Transverse colon (tissue), 4 donors: ENCODE measurements around the gene CEBPA. TPM values are rescaled to one million over a fixed set of nuclear protein-coding genes. Genes with fewer than 3 reads are reported as not detected.

Experiments used
- DNase-seq: peaks from one replicate; pipeline ENCODE4 v3.0.0-alpha.2; 2019
- H3K27ac ChIP-seq, 4 donors: fragments of 200-600 bp; sonication (generic); 2 replicates each; pipeline ENCODE4 v1.5.1; 2016 to 2018; ENCODE audit warnings: inconsistent platforms in 4 of 4
- H3K27me3 ChIP-seq: fragments of 200-600 bp; sonication (generic); 2 replicates; pipeline ENCODE4 v1.5.1; 2017; ENCODE audit warnings: inconsistent platforms
- H3K36me3 ChIP-seq, 4 donors: fragments of 200-600 bp; sonication (generic); 2 replicates each; pipeline ENCODE4 v1.5.1; 2017 to 2019; ENCODE audit warnings: inconsistent platforms in 4 of 4
- H3K4me1 ChIP-seq, 4 donors: fragments of 200-600 bp; sonication (generic); 2 replicates each; pipeline ENCODE4 v1.5.1; 2017 to 2020; ENCODE audit warnings: inconsistent platforms in 4 of 4
- H3K4me3 ChIP-seq, 4 donors: fragments of 200-600 bp; sonication (generic); 1 replicate in 1 of 4; 2 replicates in 3 of 4; pipeline versions ENCODE4 v1.5.1 to v1.6.1; 2017 to 2019; ENCODE audit warnings: inconsistent platforms in 4 of 4
- H3K9me3 ChIP-seq, 2 donors: fragments of 200-600 bp; sonication (generic); 2 replicates each; pipeline ENCODE4 v1.5.1; 2017 to 2019; ENCODE audit warnings: inconsistent platforms in 2 of 2
- EP300 ChIP-seq: sonication (generic); formaldehyde crosslinking; IDR thresholded peaks from one replicate; pipeline ENCODE4 v1.6.1; 2017; ENCODE audit warnings: antibody characterized with exemption, low read depth
- POLR2A ChIP-seq: fragments of 450-650 bp; IDR thresholded peaks from one replicate; pipeline ENCODE4 v1.6.1; 2016; ENCODE audit warnings: antibody characterized with exemption, mild to moderate bottlenecking, moderate library complexity
- POLR2AphosphoS5 ChIP-seq, 3 donors: sonication (generic); formaldehyde crosslinking; IDR thresholded peaks; one replicate each; pipeline ENCODE4 v1.6.1; 2016; ENCODE audit warnings: antibody characterized with exemption in 3 of 3
- WGBS, 2 donors: methylation state at CpG; one replicate each; pipeline ENCODE4 v1.1.5; 2018; ENCODE audit warnings: low coverage in 1 of 2; 5-methylcytosine and 5-hydroxymethylcytosine counted together
- in situ Hi-C, 4 donors: fragments of 200-750 bp; cut with MboI; loops; one replicate each; pipeline versions ENCODE4 v1.15.0 to v1.15.1; 2017; ENCODE audit warnings: low sequenced_read_pairs in 3 of 4, low pct_ligation_motif_present in 1 of 4, low pct_unique_long_range_greater_than_20kb in 1 of 4
- intact Hi-C: fragments of 100-400 bp; cut with DNase I; formaldehyde crosslinking; loops from one replicate; pipeline ENCODE4 v1.15.1; 2023; ENCODE audit warnings: low total_unique reads
- total RNA-seq, 4 donors: library from RNA; depleted of rRNA; stranded (reverse); fragments of >200 nt; gene quantifications; one replicate each; pipeline ENCODE4 v1.1.0, GENCODE V29; 2016
- TF ChIP-seq, protein P1 (sequence below), 5 experiments: fragments of 200-600 bp in 3 of 5; fragments of 450-650 bp in 2 of 5; sonication (generic) in 3 of 5; IDR thresholded peaks; 1 replicate in 2 of 5; 2 replicates in 3 of 5; pipeline ENCODE4 v1.5.1; 2016 to 2017; ENCODE audit warnings: antibody characterized with exemption in 5 of 5, inconsistent platforms in 3 of 5, mild to moderate bottlenecking in 2 of 5, moderate library complexity in 1 of 5

Gene CEBPA
- total RNA-seq, 4 donors from 2014 or later: 69.4 to 84.2 (median 77.3) TPM

DNA sequence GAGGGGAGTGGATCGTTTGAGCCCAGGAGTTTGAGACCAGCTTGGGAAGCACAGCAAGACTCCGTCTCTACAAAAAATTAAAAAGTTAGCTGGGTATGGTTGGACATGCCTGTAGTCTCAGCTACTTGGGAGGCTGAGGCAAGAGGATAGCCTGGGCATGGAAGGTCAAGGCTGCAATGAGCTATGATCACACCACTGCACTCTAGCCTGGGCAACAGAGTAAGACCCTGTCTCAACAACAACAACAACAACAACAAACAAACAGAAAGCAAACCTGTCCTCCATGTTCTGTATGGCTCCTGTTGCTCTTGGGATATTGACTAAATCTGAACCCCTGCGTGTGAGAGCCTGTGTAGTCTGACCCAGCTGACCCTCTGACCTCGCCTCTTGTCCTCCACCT, 14.9 kb downstream of the CEBPA start:
- no peaks in the 10 kb centered on the region for H3K27me3 ChIP-seq
- TF ChIP-seq EP300 (no peak), POLR2A (no peak)
- TF ChIP-seq, protein P1, sequence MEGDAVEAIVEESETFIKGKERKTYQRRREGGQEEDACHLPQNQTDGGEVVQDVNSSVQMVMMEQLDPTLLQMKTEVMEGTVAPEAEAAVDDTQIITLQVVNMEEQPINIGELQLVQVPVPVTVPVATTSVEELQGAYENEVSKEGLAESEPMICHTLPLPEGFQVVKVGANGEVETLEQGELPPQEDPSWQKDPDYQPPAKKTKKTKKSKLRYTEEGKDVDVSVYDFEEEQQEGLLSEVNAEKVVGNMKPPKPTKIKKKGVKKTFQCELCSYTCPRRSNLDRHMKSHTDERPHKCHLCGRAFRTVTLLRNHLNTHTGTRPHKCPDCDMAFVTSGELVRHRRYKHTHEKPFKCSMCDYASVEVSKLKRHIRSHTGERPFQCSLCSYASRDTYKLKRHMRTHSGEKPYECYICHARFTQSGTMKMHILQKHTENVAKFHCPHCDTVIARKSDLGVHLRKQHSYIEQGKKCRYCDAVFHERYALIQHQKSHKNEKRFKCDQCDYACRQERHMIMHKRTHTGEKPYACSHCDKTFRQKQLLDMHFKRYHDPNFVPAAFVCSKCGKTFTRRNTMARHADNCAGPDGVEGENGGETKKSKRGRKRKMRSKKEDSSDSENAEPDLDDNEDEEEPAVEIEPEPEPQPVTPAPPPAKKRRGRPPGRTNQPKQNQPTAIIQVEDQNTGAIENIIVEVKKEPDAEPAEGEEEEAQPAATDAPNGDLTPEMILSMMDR (IDR thresholded peaks at IDR 0.05): no peak
- in situ Hi-C loops: no loop called here
- 82% methylated on average over 4 of the region's 4 CpGs; no CpG with 5 or more reads in 1 of the 2 donors for WGBS, 2 donors
- intact Hi-C loops: no loop called here
- no peak overlapping the region for H3K4me3 ChIP-seq
- H3K9me3 ChIP-seq: no peaks in the 10 kb centered on the region
- H3K36me3 ChIP-seq: no peaks in the 10 kb centered on the region
- DNase-seq: no peak
- no peak overlapping the region for H3K27ac ChIP-seq
- peaks cover 8 to 39% (median 36%) of the 10 kb centered on the region in 4 donors for H3K4me1 ChIP-seq

- Histone ChIP-seq H3K27ac (no peak overlapping the region), H3K4me3 (no peak overlapping the region), H3K36me3 (no peaks in the 10 kb centered on the region), H3K27me3 (no peaks in the 10 kb centered on the region), H3K9me3 (no peaks in the 10 kb centered on the region), H3K4me1 (peaks cover 3 to 33% (median 30%) of the 10 kb centered on the region in 4 donors)
- in situ Hi-C loops (no loop called here), intact Hi-C loops (no loop called here)
- TF ChIP-seq, protein P1 (IDR thresholded peaks at IDR 0.05): no peak
- TF ChIP-seq EP300 (no peak), POLR2A (no peak)
- no peak for DNase-seq
- WGBS, 2 donors: 67 to 74% methylated on average over 3 to 13 of the region's 13 CpGs
Measured at GRCh38 chr19:33286899-33287298, 15.4 kb downstream of the CEBPA start.

- 42 to 55% methylated on average over 5 to 9 of the region's 9 CpGs for WGBS, 2 donors
- peaks cover 0 to 27% (median 23%) of the 10 kb centered on the region in 4 donors for H3K4me1 ChIP-seq
- peak overlapping the region; percentile 29 to 57 (median 54) for H3K27ac ChIP-seq
- H3K9me3 ChIP-seq: no peaks in the 10 kb centered on the region
- TF ChIP-seq EP300: no peak
- TF ChIP-seq, protein P1 (IDR thresholded peaks at IDR 0.05): no peak
- TF ChIP-seq POLR2AphosphoS5 (IDR thresholded peaks at IDR 0.05): peak in 1 of 3 donors; percentile 40
- no peak for TF ChIP-seq POLR2A
- in situ Hi-C loops (no loop called here), intact Hi-C loops (no loop called here)
- no peak for DNase-seq
- no peaks in the 10 kb centered on the region for H3K36me3 ChIP-seq
- H3K4me3 ChIP-seq: no peak overlapping the region
- no peaks in the 10 kb centered on the region for H3K27me3 ChIP-seq
Measured at GRCh38 chr19:33285441-33285927, 16.9 kb downstream of the CEBPA start.

GRCh38 chr19:33284756-33285155, 17.6 kb downstream of the CEBPA start:
- Histone ChIP-seq H3K4me3 (no peak overlapping the region), H3K4me1 (peaks cover 0 to 23% (median 18%) of the 10 kb centered on the region in 4 donors), H3K27ac (peak overlapping the region in 2 of 4 donors; percentile 51 to 57), H3K9me3 (no peaks in the 10 kb centered on the region), H3K27me3 (no peaks in the 10 kb centered on the region), H3K36me3 (no peaks in the 10 kb centered on the region)
- in situ Hi-C loops: no loop called here
- DNase-seq: no peak
- WGBS, 2 donors: 87 to 100% methylated on average over 2 to 7 of the region's 7 CpGs
- intact Hi-C loops: no loop called here
- TF ChIP-seq, protein P1 (IDR thresholded peaks at IDR 0.05): no peak
- TF ChIP-seq POLR2AphosphoS5 (IDR thresholded peaks at IDR 0.05) (no peak), EP300 (no peak), POLR2A (no peak)
